Stimulated activated CD4-positive, alpha-beta T cell treated with anti-CD3 and anti-CD28 coated beads, Interleukin-4, amount 100 ng/mL, for 1 hour (primary cell): ENCODE data around the gene DDX59.
"Not testable (repeated sequence)": the region's sequence is repeated elsewhere in the genome, so short reads cannot be mapped to it uniquely, and the experiment has no call there.

Experiments
- DNase-seq: peaks from one replicate; pipeline ENCODE4 v3.0.0-alpha.2; 2020

Gene DDX59

DNA sequence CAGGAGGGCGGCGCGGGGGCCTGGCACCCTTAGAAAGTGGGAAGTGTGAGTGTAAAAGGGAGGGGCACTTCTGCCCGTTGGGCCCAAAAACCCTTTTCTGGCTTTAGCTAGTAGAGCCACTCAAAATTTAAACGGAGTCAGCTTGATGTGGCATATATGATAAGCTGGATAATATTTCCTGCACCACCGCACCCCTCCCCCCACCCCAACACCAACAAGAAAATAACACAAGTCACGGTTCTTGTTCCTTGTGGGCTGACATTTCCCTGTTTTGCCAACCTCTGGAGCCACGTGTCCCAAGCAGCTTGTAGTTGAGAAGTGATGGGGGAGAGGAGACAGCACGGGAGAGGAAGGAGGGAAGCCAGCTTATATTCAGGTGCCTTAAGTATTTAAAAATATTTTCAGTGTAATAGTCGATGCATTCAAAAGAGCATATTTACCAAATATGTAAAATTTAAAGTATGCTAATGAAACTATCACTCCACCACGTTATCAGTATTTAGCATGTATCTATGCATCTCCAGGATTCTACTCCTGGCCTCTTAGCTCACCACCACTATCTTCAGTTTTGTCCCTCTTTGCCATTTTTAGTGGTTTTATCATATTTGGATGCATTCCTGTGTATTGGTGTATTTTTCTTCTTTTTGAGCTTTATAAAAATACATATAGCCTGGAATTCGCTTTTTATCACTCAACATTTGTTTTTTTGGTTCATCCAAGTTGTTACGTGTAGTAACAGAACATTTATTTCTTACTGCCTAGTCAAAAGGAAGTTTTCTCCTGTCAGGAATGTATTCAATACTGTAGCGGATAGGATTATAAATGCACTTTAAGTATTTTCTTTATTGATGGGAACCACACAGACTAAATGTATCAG, 773 bp upstream of the DDX59 start:
- no peak for DNase-seq

DNA sequence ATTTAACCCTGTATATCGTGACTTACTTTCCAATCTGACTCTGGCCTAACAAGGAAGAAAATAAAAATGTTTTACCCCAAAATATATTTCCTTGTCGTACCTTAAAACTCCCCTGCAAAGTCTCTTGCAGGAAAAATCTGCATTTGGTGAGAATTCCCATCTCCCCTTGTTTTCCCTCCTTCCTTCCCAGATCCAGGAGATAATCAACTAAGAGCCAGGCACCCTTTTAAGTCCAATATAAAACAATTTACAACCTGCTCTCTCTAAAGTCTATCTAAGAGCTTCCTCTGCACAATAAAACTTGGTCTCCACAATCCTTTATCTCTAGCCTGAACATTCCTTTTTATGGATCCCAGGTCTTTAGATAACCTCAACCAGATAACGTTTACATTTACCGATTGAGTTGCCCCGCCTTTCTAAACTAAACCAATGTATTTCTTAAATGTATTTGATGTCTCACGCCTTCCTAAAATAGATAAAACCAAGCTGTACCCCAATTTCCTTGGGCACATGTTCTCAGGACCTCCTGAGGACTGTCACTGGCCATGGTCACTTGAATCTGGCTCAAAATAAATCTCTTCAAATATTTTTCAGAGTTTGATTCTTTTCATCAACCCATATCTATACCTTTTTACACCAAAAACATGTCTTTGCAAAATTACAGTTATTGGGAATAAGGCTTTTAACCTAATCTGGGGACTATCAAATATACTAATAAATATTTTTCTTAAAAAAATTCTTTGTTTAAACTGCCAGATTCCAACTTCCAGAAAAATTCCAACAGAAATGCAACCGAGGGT, 993 bp downstream of the DDX59 start:
- DNase-seq, result no peak

DNA sequence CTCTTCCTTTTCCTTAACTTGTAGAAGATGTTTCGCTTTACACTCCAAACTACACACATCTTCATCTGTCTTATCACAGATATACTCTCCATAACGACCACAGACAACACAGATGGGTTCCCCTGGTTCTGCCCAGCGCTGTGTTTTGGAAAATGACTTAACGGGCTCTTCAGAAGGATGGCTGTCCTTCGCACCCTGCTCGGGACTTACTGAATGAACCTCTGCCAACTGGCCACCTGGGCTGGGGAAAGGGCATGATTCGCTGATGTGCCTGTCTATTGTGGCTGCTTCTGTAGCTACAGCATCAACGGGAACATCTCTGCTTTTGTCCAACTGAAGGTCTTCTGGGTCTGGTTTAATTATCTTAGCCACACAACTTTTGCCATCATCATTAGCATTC, 3.4 kb downstream of the DDX59 start:
- DNase-seq, result no peak

DNA sequence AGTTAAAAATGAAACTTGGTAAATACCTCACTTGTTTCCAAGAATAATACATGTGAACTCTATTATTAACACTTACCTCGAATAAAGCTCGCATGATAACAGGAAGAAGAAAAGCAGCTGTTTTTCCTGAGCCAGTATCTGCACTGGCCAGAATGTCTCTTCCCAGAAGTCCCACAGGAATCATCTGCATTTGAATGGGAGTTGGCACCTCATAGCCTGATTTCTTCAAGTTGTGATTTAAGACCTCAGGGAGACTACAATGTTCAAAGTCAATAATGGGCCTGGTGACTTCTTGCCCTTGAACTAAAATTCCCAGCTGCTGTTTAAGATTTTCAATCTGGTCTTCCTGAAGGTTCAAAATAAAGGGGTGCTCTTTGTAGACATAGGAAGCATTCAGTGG, 3.8 kb downstream of the DDX59 start:
- DNase-seq, result no peak

DNA sequence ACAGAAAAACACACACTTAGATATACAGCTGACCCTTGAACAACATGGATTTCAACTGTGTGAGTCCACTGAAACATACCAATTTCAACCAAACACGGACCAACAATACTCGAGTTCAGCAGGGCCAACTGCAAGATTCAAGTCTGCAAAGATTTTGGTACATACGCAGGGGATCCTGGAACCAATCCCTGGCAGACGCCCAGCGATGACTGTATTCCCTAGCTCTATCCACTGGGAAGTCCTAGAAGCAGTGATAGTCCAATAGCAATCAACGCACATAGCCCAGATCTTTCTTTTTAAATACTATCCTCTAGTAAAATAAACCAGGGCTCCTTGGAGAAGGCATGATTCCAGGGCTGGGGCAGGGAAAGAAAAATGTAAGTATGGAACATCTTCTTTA, 9.0 kb downstream of the DDX59 start:
- DNase-seq, result no peak

DNA sequence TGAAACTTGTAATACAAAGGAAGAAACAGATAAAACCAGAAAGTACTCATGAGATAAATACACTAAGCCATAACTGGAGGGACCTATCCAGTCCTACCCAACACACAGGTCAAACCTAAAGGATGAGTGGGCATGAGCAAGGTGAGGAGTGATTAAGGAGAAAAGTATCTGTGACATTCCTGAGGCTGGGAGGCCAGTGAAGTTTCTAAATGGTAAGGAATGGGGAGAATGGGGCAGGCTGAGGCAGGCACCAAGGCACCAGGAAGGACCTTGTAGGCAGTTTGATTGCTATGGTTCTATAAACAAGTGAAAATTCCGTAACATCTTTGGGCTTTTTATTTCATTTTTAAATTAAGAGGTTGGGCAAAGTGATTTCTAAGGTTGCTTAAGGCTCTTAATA, 10.4 kb downstream of the DDX59 start:
- no peak for DNase-seq

DNA sequence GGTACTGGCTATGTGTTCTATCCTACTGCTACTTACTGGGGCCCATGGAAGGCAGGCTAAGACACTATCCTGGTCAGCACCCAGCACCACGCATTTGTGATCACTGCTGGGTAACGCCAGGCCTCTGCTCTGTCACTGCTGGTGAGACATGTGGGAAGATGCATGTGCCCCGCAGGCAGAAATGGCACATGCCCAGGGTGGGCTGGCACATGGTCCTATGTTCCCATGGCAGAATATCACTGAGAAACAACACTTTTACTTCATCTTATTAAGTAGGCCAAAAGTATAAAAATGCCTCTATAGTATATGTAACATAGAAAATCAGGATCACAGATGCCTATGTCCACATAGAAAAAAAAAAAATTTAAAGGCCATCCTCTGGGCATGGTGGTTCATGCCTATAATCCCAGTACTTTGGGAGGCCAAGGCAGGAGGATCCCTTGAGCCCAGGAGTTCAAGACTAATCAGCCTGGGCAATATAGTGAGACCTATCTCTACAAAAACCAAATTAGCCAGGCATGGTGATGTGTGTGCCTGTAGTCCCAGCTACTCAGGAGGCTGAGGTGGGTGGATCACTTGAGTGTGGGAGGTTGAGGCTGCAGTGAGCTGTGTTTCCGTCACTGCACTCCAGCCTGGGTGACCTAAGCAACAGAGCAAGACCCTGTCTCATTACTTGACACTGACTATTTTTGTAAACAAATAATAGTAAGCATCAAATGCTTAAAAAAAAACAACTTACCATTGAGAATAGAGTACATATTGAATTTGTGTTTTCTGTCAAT, 11.5 kb downstream of the DDX59 start:
- no peak for DNase-seq

DNA sequence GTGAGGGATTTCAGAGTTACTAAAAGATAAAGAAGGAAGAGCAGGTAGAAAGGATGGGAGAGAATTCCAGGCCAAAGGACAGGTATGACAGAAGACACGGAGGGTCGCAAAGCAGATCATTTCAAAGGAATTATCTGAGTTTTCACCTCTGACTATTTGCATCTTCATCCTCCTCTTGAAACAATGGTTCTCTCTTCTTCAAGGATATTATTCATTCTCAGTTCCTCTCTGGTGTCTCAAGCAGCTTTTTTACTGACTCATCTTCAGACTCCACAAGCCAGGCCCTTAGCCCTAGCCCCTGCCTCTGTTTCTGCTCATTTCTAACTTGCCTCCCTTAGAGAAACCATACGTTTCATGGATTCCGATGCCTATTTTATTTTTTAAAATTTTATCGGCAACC, 15.0 kb downstream of the DDX59 start:
- no peak for DNase-seq

DNA sequence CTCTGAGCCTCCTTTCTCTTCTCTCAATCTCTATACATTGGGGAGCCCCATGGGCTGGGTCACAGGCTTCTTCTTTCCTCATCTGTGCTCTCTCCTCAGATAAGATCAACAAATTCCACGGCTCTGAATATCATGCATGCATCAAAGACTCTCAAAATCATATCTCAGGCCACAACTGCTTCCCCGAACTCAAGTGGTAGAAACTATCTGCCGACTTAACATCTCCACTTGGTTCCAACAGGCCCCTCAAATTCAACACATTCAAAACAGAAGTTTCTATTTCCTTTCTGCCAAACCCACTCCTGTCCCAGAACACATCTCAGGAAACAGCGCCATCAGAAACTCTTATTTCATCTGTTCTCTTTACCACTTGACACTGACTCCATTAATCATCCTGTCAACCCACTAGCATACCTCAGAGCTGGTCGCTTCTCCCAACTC, 16.7 kb downstream of the DDX59 start:
- no peak for DNase-seq

DNA sequence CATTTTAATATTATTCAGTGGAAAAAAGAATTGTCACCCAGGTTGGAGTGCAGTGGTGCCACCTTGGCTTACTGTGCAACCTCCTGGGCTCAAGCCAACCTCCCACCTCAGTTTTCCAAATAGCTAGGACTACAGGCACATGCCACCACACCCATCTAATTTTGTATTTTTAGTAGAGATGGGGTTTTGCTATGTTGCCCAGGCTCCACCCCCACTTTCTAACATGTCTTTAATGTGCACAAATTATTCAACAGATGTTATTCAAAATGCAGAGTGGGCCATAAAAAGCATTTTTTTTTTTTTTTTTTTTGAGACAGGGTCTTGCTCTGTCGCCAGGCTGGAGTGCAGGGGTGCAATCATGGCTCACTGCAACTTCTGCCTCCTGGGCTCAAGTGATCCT, 17.3 kb downstream of the DDX59 start:
- DNase-seq, result no peak

DNA sequence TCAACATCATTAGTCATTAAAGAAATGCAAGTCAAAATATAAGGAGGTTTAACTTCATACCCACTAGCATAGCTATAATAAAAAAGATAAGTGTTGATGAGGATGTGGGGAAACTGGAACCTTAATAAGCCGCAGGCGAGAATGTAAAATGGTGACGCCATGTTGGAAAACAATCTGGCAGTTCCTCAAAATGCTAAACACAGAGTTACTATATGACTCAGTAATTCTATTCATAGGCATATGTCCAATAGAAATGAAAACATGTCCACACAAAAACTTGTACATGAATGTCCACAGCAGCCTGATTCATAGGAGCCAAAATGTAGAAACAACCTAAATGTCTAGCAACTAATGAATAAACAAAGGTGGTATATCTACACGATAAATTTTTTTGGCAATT, 23.2 kb downstream of the DDX59 start:
- DNase-seq, result no peak

DNA sequence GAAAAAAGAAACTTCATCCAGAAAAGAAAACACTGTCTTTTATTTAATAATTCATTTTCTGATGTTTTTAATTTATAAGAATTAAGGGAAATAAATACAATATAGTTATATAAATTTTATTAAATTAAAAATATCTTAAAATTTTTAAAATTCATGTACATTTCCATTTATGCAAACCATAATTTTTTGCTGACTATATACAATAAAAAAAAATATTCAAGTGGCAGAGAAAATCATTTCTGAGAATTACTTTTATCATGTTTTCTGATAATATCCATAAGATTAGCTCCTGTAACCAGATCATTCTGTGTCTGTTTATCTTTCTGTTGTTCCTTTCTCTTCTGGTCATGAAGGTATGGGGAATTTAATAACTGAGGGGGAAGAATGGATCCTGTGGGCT, 25.7 kb downstream of the DDX59 start:
- no peak for DNase-seq

DNA sequence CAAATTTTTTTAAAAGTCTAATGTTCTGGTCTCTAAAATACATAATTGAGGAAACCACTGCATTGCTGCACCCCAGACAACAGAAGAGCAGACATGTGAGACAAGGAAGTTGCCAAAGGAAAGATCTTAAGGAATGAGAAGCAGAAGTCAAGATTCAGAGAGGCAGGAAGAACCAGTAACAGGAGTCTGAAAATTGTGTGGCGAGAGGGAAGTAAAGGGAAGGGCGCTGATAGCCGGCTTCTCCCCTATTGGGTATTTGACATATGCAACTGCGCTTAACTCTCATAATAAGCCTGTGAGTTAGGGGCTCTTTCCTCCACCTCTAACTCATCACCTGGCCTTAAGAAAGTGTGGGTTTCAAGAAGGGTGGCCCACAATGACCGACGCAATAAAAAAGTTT, 27.2 kb downstream of the DDX59 start:
- no peak for DNase-seq

DNA sequence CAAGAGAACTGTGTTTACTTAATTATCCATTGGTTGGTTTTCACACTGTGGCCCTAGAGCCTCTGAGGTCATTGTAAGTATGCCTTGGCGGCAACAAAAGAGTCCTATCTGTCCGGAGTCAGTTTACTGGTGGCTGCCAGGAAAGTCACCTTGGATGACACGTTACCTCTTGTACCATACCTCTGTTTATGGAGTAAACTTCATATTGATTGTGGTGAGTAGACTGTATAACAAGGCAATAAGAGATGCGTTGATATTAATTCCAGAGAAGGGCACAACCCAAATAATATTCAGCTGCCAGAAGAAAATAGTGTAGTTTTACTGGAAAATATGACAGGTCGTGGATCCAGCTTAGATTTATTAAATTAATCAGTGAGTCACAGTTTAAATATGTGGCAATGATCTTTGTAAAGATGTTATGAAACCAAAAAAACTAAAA, 28.7 kb downstream of the DDX59 start:
- DNase-seq, result no peak

DNA sequence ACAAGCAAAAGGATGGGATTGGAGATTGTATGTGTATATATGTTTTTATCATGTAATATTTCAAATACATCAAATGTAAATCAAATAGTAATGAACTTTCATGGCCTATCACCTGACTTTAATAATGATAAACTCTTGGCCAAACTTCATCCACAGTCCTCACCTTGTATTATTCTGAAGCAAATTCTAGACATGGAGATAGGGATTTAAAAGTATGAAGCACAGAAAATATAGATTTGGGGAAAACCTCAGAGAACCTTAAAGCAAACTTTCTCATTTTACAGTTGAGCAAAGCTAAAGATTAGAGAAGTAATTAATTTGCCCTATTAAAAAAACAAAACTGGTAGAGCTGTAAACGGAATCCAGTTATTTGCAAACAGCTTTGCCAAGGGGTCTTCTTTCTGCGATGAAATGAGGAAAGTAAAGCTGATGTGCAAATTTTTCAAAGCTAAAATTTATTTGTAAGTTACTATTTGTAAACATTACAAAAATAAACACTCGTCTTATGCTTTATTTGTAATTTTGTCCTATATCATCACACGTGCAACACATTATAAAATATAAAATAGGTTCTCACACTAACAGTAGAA, 29.2 kb downstream of the DDX59 start:
- no peak for DNase-seq

DNA sequence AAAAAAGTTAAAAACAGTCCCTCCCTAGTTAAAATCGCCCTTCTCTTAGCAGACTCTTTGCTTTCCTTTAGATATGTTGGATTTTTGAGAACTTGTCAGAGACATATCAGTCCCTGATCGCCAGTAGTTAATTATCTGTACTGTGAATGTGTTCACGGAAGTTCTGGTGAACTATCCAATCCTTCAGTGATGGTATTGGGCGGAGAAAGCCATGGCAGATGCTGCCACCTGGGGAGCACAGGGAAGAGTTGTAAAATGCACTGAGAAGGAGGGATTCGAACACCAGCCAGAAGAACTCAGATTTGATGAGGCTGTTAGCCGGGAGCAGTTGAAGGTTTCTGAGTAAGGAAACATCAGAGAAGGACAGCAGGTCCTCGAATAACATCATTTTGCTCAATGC, 31.6 kb downstream of the DDX59 start:
- no peak for DNase-seq

DNA sequence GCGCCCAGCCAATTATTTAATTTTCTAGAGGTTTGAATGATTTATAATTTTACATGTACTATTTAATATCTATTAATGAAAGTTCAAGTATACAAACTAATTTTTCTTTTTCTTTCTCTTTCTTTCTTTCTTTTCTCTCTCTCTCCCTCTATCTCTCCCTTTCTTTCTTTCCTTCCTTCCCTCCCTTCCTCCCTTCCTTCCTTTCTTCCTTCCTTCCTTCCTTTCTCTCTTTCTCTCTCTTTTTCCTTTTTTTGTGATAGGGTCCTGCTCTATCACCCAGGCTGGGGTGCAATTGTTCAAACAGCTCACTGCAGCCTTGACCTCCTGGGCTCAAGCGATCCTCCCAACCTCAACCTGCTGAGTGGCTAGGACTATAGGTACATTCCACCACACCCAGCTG, 33.0 kb downstream of the DDX59 start:
- no peak for DNase-seq

DNA sequence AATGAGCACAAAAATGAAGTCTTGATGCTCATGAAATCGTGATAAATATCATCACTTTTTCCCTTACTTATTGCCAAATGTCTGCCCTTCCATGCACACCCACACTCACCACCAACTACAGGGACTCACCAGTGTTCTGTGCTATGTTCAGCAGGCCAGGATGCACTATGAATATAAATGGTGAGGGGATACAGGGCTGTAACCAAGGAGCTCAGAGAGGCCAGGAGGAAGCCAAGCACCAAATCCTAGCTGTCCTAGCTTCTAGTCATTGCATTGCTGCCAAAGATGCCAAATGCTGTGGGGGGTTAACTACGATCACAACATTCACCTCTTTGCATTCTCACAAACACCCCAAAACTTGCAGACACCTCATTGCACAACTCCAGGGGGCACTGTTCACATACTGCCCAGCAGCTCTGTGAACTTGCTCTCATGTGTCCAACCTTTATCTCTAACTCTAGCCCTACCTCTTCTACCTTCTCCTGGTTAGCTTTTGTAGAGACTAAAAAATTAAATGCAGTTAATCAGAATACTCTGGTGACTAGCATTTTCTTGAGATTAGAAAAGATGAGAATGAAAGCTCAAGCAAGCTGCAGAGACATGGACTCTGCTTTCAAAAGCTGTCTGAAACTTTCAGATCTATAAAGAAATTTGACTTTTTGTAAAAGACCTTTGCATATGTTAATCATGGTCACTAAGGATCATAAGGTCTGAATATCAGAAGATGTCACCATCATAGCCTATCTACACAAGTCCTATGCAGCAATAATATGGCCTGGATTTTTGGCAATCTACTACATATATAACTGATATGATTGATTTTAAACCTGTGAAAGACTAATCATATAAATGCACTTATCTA, 35.2 kb downstream of the DDX59 start:
- no peak for DNase-seq

DNA sequence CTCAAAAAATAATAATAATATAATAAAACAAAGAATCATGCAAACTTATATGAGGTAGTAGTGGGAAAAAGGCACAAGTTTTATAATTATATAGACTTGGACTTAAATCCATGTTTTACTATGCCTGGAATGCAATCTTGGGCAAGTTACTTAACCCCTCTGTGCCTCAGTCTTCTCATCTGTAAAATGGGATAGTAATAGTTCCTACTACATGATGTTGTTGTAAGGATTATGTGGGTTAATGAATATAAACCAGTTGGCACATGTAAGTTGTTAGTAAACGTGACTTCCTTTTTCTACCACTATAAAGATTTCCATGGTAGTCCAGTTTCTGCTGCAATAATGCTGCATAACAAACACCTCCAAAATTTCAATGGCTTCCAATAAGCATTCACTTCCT, 38.3 kb downstream of the DDX59 start:
- no peak for DNase-seq

DNA sequence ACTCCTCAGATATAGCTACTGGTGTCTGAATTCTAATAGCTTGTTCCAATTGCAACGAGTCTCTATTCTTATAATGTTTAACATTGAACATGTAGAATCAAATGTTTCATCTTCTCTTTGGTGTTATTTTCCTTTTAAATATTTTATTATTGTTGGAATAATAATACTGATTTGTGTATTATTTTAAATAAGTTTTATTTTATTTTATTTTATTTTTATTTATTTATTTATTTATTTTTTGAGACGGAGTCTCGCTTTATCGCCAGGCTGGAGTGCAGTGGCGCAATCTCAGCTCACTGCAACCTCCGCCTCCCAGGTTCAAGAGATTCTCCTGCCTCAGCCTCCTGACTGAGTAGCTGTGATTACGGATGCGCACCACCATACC, 39.2 kb downstream of the DDX59 start:
- not testable (repeated sequence) for DNase-seq

DNA sequence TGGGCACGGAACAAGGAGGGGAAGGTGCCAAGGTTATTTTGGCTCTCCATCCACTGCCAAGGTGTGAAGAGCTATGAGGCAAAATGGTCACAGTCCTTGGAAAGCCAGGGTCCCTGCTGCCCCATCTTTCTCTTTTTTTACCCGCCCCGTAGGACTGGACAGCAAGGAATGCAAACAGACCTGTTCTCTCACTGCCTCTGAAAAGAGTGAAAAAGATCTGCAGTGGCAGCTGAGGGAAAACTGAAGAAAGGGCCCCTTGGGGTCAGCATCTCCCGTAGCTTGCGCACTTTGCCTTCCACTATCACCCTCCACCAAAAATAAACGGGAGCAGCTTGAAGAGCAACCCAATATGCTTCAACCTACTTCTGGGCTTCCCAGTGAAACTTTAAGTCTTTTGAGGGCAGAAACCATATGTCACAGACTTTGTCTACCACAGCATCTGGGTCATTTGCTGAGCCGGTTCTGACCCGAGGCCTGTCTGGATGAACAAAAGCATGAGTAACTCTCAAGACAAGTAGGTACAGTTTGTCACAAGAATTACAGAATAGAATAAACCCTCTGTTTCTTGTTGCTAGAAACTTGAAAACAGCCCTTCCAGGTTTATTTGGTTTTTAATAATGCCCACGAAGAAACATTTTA, 39.7 kb downstream of the DDX59 start:
- no peak for DNase-seq
